H9 (cell line): ENCODE data around the gene MED27. TPM values are rescaled to one million over a fixed set of nuclear protein-coding genes. Genes with fewer than 3 reads are reported as not detected.

Experiments
- DNase-seq: peaks from one replicate; pipeline ENCODE4 v3.0.0-alpha.2; 2017
- H2AFZ ChIP-seq: one replicate; pipeline ENCODE4 v1.6.1; 2013; ENCODE audit warnings: mild to moderate bottlenecking, low read length, control low read depth, moderate library complexity
- H2AK5ac ChIP-seq: 2 replicates; pipeline ENCODE4 v1.6.1; 2013; ENCODE audit warnings: low read length, control low read depth, mixed read lengths; ENCODE audit not compliant: insufficient read length
- H2BK120ac ChIP-seq: one replicate; pipeline ENCODE4 v1.6.1; 2013; ENCODE audit warnings: low read depth, mild to moderate bottlenecking, low read length, control low read depth, inconsistent platforms; ENCODE audit not compliant: poor library complexity, severe bottlenecking
- H2BK12ac ChIP-seq: 2 replicates; pipeline ENCODE4 v1.6.1; 2013; ENCODE audit warnings: low read length, control low read depth, mixed read lengths, low read depth; ENCODE audit not compliant: insufficient read length
- H2BK15ac ChIP-seq: 2 replicates; pipeline ENCODE4 v1.6.1; 2013; ENCODE audit warnings: low read depth, low read length, control low read depth
- H2BK20ac ChIP-seq: one replicate; pipeline ENCODE4 v1.6.1; 2013; ENCODE audit warnings: low read depth, mild to moderate bottlenecking, low read length, control low read depth, inconsistent platforms; ENCODE audit not compliant: poor library complexity, severe bottlenecking
- H2BK5ac ChIP-seq: 2 replicates; pipeline ENCODE4 v1.6.1; 2013; ENCODE audit warnings: low read length, control low read depth, mixed read lengths; ENCODE audit not compliant: insufficient read length
- H3K14ac ChIP-seq: 2 replicates; pipeline ENCODE4 v1.6.1; 2013; ENCODE audit warnings: low read length, control low read depth; ENCODE audit not compliant: insufficient read depth
- H3K18ac ChIP-seq: 2 replicates; pipeline ENCODE4 v1.6.1; 2013; ENCODE audit warnings: low read depth, mild to moderate bottlenecking, mixed read lengths, low read length, control low read depth; ENCODE audit not compliant: insufficient read length
- H3K23ac ChIP-seq: 2 replicates; pipeline ENCODE4 v1.6.1; 2013; ENCODE audit warnings: low read length, control low read depth, mixed read lengths, low read depth; ENCODE audit not compliant: insufficient read length
- H3K23me2 ChIP-seq: 2 replicates; pipeline ENCODE4 v1.6.1; 2013; ENCODE audit warnings: low read depth, mild to moderate bottlenecking, mixed read lengths, low read length, control low read depth; ENCODE audit not compliant: insufficient read length, poor library complexity, severe bottlenecking
- H3K27ac ChIP-seq: 2 replicates; pipeline ENCODE4 v1.5.1; 2013; ENCODE audit warnings: low read length, control low read depth, mixed read lengths, low read depth; ENCODE audit not compliant: insufficient read length
- H3K27me3 ChIP-seq: 2 replicates; pipeline ENCODE4 v1.6.1; 2013; ENCODE audit warnings: low read length, control low read depth, inconsistent platforms; ENCODE audit not compliant: insufficient read depth
- H3K4ac ChIP-seq: 2 replicates; pipeline ENCODE4 v1.6.1; 2013; ENCODE audit warnings: low read depth, mild to moderate bottlenecking, control low read depth, inconsistent platforms, low read length, moderate library complexity
- H3K4me1 ChIP-seq: 2 replicates; pipeline ENCODE4 v1.6.1; 2013; ENCODE audit warnings: low read length, control low read depth, inconsistent platforms; ENCODE audit not compliant: insufficient read depth
- H3K4me2 ChIP-seq: 2 replicates; pipeline ENCODE4 v1.6.1; 2013; ENCODE audit warnings: low read length, control low read depth, mixed read lengths; ENCODE audit not compliant: insufficient read length, insufficient read depth
- H3K56ac ChIP-seq: 2 replicates; pipeline ENCODE4 v1.6.1; 2013; ENCODE audit warnings: low read depth, mild to moderate bottlenecking, mixed read lengths, low read length, control low read depth; ENCODE audit not compliant: insufficient read length
- H3K79me1 ChIP-seq: 2 replicates; pipeline ENCODE4 v1.6.1; 2013; ENCODE audit warnings: low read depth, mild to moderate bottlenecking, moderate library complexity, low read length, control low read depth, inconsistent platforms; ENCODE audit not compliant: insufficient read depth, poor library complexity, severe bottlenecking
- H3K79me2 ChIP-seq: 2 replicates; pipeline ENCODE4 v1.6.1; 2013; ENCODE audit warnings: low read length, control low read depth, inconsistent platforms; ENCODE audit not compliant: insufficient read depth
- H3K9ac ChIP-seq: 2 replicates; pipeline ENCODE4 v1.6.1; 2013; ENCODE audit warnings: low read length, control low read depth, mixed read lengths; ENCODE audit not compliant: insufficient read length; ENCODE audit errors: extremely low read depth
- H3K9me3 ChIP-seq: one replicate; pipeline ENCODE4 v1.6.1; 2013; ENCODE audit warnings: low read depth, low read length, inconsistent platforms; ENCODE audit not compliant: control insufficient read depth
- H3T11ph ChIP-seq: one replicate; pipeline ENCODE4 v1.6.1; 2013; ENCODE audit warnings: mild to moderate bottlenecking, low read length, control low read depth, inconsistent platforms
- H4K20me1 ChIP-seq: one replicate; pipeline ENCODE4 v1.6.1; 2013; ENCODE audit not compliant: control insufficient read depth, insufficient read length, insufficient read depth
- H4K5ac ChIP-seq: 2 replicates; pipeline ENCODE4 v1.6.1; 2013; ENCODE audit warnings: low read depth, mild to moderate bottlenecking, mixed read lengths, low read length, control low read depth; ENCODE audit not compliant: insufficient read length
- H4K8ac ChIP-seq: replicated peaks from 2 replicates; pipeline ENCODE4 v1.6.1; 2013; ENCODE audit warnings: low read length, control low read depth, mixed read lengths, low read depth; ENCODE audit not compliant: insufficient read length
- H4K91ac ChIP-seq: 2 replicates; pipeline ENCODE4 v1.6.1; 2013; ENCODE audit warnings: low read depth, mild to moderate bottlenecking, moderate library complexity, mixed read lengths, low read length, control low read depth; ENCODE audit not compliant: insufficient read length
- H3K27ac Mint-ChIP-seq, 3 experiments: 2 replicates in 2 of 3; 3 replicates in 1 of 3; pipeline ENCODE4 v1.8.0; 2020 to 2021; ENCODE audit warnings: mixed read lengths in 3 of 3, mild to moderate bottlenecking in 1 of 3, moderate library complexity in 1 of 3
- H3K27me3 Mint-ChIP-seq: 2 replicates; pipeline ENCODE4 v1.8.0; 2021; ENCODE audit warnings: low read depth, mild to moderate bottlenecking, moderate library complexity, mixed read lengths
- H3K36me3 Mint-ChIP-seq, 3 experiments: 2 replicates in 2 of 3; 3 replicates in 1 of 3; pipeline ENCODE4 v1.8.0; 2020 to 2021; ENCODE audit warnings: low read depth in 3 of 3, mixed read lengths in 3 of 3; ENCODE audit not compliant: insufficient read depth in 1 of 3
- H3K4me1 Mint-ChIP-seq, 2 experiments: 2 replicates each; pipeline ENCODE4 v1.8.0; 2020; ENCODE audit warnings: mixed read lengths in 2 of 2
- H3K4me3 Mint-ChIP-seq, 2 experiments: 2 replicates in 1 of 2; 3 replicates in 1 of 2; pipeline ENCODE4 v1.8.0; 2020 to 2021; ENCODE audit warnings: mild to moderate bottlenecking in 2 of 2, mixed read lengths in 2 of 2, moderate library complexity in 1 of 2
- H3K9me3 Mint-ChIP-seq, 2 experiments: 2 replicates in 1 of 2; 3 replicates in 1 of 2; pipeline ENCODE4 v1.8.0; 2020; ENCODE audit warnings: mild to moderate bottlenecking in 2 of 2, mixed read lengths in 2 of 2, moderate library complexity in 1 of 2
- CTCF ChIP-seq: fragments of 200-600 bp; sonication (generic); conservative IDR thresholded peaks from 3 replicates; pipeline ENCODE4 v1.8.0; 2021; ENCODE audit warnings: antibody characterized with exemption, mild to moderate bottlenecking
- WGBS: extraction: QIAGEN DNeasy Blood & Tissue Kit; methylation state at CpG from one replicate; pipeline ENCODE4 v1.1.7; 2013; ENCODE audit warnings: missing lambda C conversion rate, low lambda C conversion rate, mixed read lengths; ENCODE audit not compliant: insufficient read length; ENCODE audit errors: extremely low coverage; 5-methylcytosine and 5-hydroxymethylcytosine counted together
- total RNA-seq: library from RNA; stranded (reverse); gene quantifications from 2 replicates; pipeline ENCODE4 v1.2.1, GENCODE V29; 2021

The MED27 gene
- total RNA-seq, 1 experiment from 2014 or later, result 33.5 TPM

GRCh38 chr9:131879911-131880290, 199.8 kb downstream of the MED27 start:
- no peak for TF ChIP-seq CTCF
- Mint-ChIP-seq H3K27ac (no peak overlapping the region), H3K27me3 (no peaks in the 10 kb centered on the region; the same call in 1 of the 2 replicates), H3K9me3 (no peaks in the 10 kb centered on the region), H3K4me3 (no peak overlapping the region), H3K4me1 (peaks cover 13 to 24% of the 10 kb centered on the region in 2 experiments), H3K36me3 (no peaks in the 10 kb centered on the region)
- Histone ChIP-seq H4K20me1 (no peaks in the 10 kb centered on the region), H3K9me3 (no peaks in the 10 kb centered on the region), H2AK5ac (no peak overlapping the region), H2BK12ac (no peak overlapping the region), H3K4me2 (no peak overlapping the region), H3K4me1 (peaks cover 7% of the 10 kb centered on the region; the same call in 1 of the 2 replicates), H4K8ac (no peak overlapping the region), H3K23ac (no peak overlapping the region), H4K91ac (no peak overlapping the region), H3K56ac (no peak overlapping the region), H2BK5ac (no peak overlapping the region), H3K18ac (no peak overlapping the region), H3K27ac (no peak overlapping the region), H3K14ac (no peak overlapping the region), H3K23me2 (no peaks in the 10 kb centered on the region), H2BK15ac (no peak overlapping the region), H3K9ac (no peak overlapping the region), H3K27me3 (no peaks in the 10 kb centered on the region), H3K4ac (no peak overlapping the region), H2AFZ (no peak overlapping the region), H3K79me2 (no peaks in the 10 kb centered on the region), H2BK120ac (no peak overlapping the region), H3K79me1 (no peaks in the 10 kb centered on the region), H3T11ph (no peak overlapping the region), H2BK20ac (no peak overlapping the region), H4K5ac (no peak overlapping the region)
- DNase-seq, result no peak
- no CpG with 5 or more reads among the region's 13 CpGs for WGBS
